Amniotic stem cell (primary cell): ENCODE results near the gene RBM19.

Experiments
- DNase-seq: peaks from one replicate; lab custom pipeline; 2025; lab: John Stamatoyannopoulos, UW

The RBM19 gene

GRCh38 chr12:113777751-113778150, 188.4 kb downstream of the RBM19 start:
- no peak for DNase-seq

- no peak for DNase-seq
Measured at GRCh38 chr12:113776536-113776935, 189.6 kb downstream of the RBM19 start.

- no peak for DNase-seq
Measured at GRCh38 chr12:113774526-113774925, 191.6 kb downstream of the RBM19 start.

- DNase-seq: no peak
Measured at GRCh38 chr12:113772505-113773030, 193.6 kb downstream of the RBM19 start.

- DNase-seq: no peak
Measured at GRCh38 chr12:113770389-113770865, 195.7 kb downstream of the RBM19 start.

- DNase-seq: no peak
Measured at GRCh38 chr12:113769305-113769704, 196.8 kb downstream of the RBM19 start.

GRCh38 chr12:113768850-113769249, 197.3 kb downstream of the RBM19 start:
- no peak for DNase-seq

GRCh38 chr12:113766879-113767878, 198.9 kb downstream of the RBM19 start:
- DNase-seq: peak; percentile 54
